ENCODE data around the gene PNMA8A. TPM values are rescaled to one million over a fixed set of nuclear protein-coding genes. Genes with fewer than 3 reads are reported as not detected.

The PNMA8A gene
- total and polyA plus RNA-seq, 10 of the 15 experiments (the other 5 are each of a cell fraction or from before 2014, with no cell fraction given): 0.02 to 0.28 (median 0.16) TPM

GRCh38 chr19:46489445-46490272, 18.3 kb upstream of the PNMA8A start:
- WGBS (ENCODE audit: insufficient coverage, insufficient replicate concordance, low lambda C conversion rate, missing lambda C conversion rate): 11% methylated on average over 48 of the region's 52 CpGs
- intact Hi-C loops (cut with micrococcal nuclease; ENCODE audit: unreplicated experiment): loop anchor here (2.0 kb wide), 1 partner anchor 95 kb away; no protein-coding TSS in a partner anchor
- Histone ChIP-seq H3K4me1 (ENCODE audit: control insufficient read depth, insufficient read depth, low read length) (no peaks in the 10 kb centered on the region), H3K4me2 (ENCODE audit: control insufficient read depth, insufficient read depth) (no peak overlapping the region), H3K27me3 (replicated peaks in 1 of 2; ENCODE audit: control insufficient read depth in 2 of 2, insufficient read depth in 2 of 2, low read length in 1 of 2) (peaks cover 18 to 29% of the 10 kb centered on the region in 2 experiments), H3K36me3 (ENCODE audit: control insufficient read depth in 2 of 2, insufficient read depth in 2 of 2, low read length in 1 of 2) (no peaks in the 10 kb centered on the region), H4K20me1 (ENCODE audit: control insufficient read depth, insufficient read depth) (no peaks in the 10 kb centered on the region), H3K4me3 (no peak overlapping the region), H3K9me3 (replicated peaks; ENCODE audit: control insufficient read depth, insufficient read depth, low read length) (no peaks in the 10 kb centered on the region), H2AFZ (ENCODE audit: control insufficient read depth, low read depth, low read length) (no peak overlapping the region), H3K27ac (ENCODE audit: control insufficient read depth, insufficient read depth) (no peak overlapping the region), H3K9ac (ENCODE audit: control insufficient read depth, insufficient read depth, low read length) (no peak overlapping the region), H3K79me2 (ENCODE audit: control insufficient read depth, insufficient read depth, low read length) (no peaks in the 10 kb centered on the region)
- in situ Hi-C loops (cut with MboI): loop anchor here (5.0 kb wide), 2 partner anchors 87 to 207 kb away; no protein-coding TSS in a partner anchor
- BruUV-seq (replicated peaks): no TSS peak
- DNase-seq (ENCODE audit: low read depth, low spot score) (no peak), FAIRE-seq (no peak), ATAC-seq (0 out of 3 replicates have a peak, but pooled peaks have one; percentile 28)
- ChIA-PET CTCF (interaction anchor here (0.6 to 2.5 kb wide), 4 partner anchors 26 to 831 kb away, joined by 3 to 14 read pairs (median 4); no protein-coding TSS in a partner anchor), POLR2A (interaction anchor here (0.7 kb wide), 1 partner anchor 1503 kb away, joined by 5 read pairs; no protein-coding TSS in a partner anchor), RAD21 (ENCODE audit: unreplicated experiment) (no interaction called here), SMC1A (ENCODE audit: uncharacterized antibody, unreplicated experiment) (interaction anchor here (2.9 kb wide), 1 partner anchor 94 kb away, joined by 9 read pairs; no protein-coding TSS in a partner anchor)
- peak in 2 of 3 experiments; percentile 9 to 26; a peak in 1 of 6 replicates for TF ChIP-seq CTCF (IDR thresholded peaks at IDR 0.05 in 2 of 3, conservative IDR thresholded peaks at IDR 0.05 in 1 of 3; ENCODE audit: control insufficient read depth in 2 of 3, extremely low read depth in 1 of 3, insufficient read depth in 1 of 3, low read depth in 3 of 3, low read length in 3 of 3)
- TF ChIP-seq MEF2A (IDR thresholded peaks at IDR 0.05; ENCODE audit: insufficient read depth, low read depth, low read length): no peak

All from GM12878 (cell line).